IPS-18c (cell line): ENCODE results near the gene PAMR1.

Source experiments
- H3K4me3 ChIP-seq: 2 replicates; pipeline ENCODE4 v1.7.0; 2013; ENCODE audit warnings: low read depth, mild to moderate bottlenecking, low read length, moderate library complexity; ENCODE audit not compliant: insufficient read depth
- H3K9me3 ChIP-seq: one replicate; pipeline ENCODE4 v1.6.1; 2013; ENCODE audit warnings: mild to moderate bottlenecking, low read length, moderate library complexity; ENCODE audit not compliant: control insufficient read depth, insufficient read depth

The PAMR1 gene

GRCh38 chr11:35518766-35519165, 6.7 kb downstream of the PAMR1 start:
- H3K9me3 ChIP-seq: no peaks in the 10 kb centered on the region
- H3K4me3 ChIP-seq: no peak overlapping the region

DNA sequence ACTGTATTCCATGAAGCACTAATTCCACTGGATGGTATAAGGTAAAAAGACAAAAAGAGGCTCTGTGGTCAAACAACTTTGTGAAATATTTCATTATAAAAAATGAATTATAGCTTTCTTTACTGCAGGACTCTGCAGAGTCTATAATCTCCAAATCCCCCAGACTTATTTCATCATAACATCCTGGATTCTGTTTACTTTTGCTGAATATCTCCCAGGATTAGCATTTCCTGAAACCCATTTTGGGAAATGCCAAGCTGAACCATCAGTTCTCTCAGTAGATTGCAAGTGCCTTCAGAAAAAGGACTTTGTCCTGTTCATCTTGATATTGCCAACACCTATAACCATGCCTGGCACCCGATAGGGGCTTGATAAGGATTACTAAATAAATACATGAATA, 7.9 kb downstream of the PAMR1 start:
- no peak overlapping the region for H3K4me3 ChIP-seq
- no peaks in the 10 kb centered on the region for H3K9me3 ChIP-seq

DNA sequence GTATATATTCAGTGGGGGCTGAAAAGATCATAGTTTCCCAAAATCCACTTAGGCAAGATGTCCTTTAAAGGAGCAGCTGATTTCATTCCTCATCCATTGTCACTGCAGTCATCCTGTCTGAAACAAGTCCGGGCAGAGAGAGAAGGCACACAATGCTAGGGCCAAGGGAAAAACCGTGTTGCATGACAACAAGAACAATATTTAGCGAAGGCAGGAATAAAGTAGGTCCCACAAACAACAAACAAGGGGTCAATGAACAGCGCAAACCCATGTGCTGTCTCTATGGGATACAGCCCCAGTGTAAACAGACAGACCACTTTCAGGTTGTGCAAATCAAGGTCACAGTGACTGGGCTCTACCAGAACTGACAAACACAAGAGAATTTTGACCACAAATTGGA, 9.0 kb downstream of the PAMR1 start:
- no peaks in the 10 kb centered on the region for H3K9me3 ChIP-seq

DNA sequence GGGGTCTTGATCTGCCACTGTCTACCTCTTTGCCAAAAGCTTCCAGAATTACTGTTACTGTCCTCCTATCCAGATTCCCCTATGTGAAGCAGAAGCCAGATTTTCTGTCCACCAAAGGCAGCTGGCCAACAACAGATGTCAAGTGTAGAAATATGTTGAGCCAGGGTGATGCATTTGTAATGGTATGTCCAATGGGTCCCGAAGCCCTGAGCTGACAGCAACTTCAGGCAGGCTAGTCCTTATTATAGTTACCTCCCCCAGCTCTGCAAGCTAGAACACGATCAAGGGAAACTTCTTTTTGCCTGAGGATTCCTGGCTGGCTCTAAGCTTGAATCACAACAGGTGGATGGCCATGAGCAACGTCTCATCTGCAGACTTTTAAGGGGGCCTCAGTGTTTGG, 10.2 kb downstream of the PAMR1 start:
- Histone ChIP-seq H3K4me3 (no peak overlapping the region), H3K9me3 (no peaks in the 10 kb centered on the region)

More for the DNA sequence above, 9.0 kb downstream of the PAMR1 start:
- H3K4me3 ChIP-seq: no peak overlapping the region

GRCh38 chr11:35514481-35514880, 10.9 kb downstream of the PAMR1 start:
- H3K4me3 ChIP-seq: no peak overlapping the region
- no peaks in the 10 kb centered on the region for H3K9me3 ChIP-seq

GRCh38 chr11:35511666-35512065, 13.8 kb downstream of the PAMR1 start:
- H3K4me3 ChIP-seq: no peak overlapping the region

GRCh38 chr11:35507688-35508087, 17.7 kb downstream of the PAMR1 start:
- H3K4me3 ChIP-seq: no peak overlapping the region
- no peaks in the 10 kb centered on the region for H3K9me3 ChIP-seq

More at GRCh38 chr11:35511666-35512065, 13.8 kb downstream of the PAMR1 start:
- no peaks in the 10 kb centered on the region for H3K9me3 ChIP-seq

DNA sequence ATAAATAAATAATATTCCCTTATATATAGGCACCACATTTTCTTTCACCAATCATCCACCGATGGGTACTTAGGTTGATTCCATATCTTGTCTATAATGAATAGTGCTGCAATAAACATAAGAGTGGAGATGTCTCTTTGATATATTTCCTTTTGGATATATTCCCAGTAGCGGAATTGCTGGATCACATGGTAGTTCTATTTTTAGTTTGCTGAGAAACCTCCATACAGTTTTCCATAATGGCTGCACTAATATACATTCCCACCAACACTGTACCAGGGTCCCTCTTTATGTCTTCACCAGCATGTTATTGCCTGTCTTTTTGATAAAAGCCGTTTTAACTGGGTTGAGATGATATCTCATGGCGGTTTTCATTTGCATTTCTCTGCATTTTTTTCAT, 23.6 kb downstream of the PAMR1 start:
- H3K9me3 ChIP-seq: peaks cover 3% of the 10 kb centered on the region
- H3K4me3 ChIP-seq: no peak overlapping the region

GRCh38 chr11:35500744-35501143, 24.7 kb downstream of the PAMR1 start:
- Histone ChIP-seq H3K9me3 (peaks cover 3% of the 10 kb centered on the region), H3K4me3 (no peak overlapping the region)

DNA sequence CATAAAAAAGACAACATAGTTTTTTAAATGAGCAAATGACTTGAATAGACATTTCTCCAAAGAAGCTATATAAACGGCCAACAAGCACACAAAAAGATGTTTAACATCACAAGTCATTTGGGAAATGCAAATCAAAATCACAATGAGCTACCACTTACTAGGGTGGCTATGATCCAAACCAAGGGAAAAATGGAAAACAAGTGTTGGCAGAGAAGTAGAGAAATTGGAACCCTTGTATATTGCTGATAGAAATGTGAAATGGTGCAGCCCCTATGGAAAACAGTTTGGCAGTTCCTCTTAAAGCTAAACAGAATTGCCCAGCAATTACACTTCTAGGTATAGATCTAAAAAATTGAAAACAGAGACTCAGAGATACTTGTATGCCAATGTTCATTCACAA, 29.0 kb downstream of the PAMR1 start:
- H3K4me3 ChIP-seq: no peak overlapping the region
- peaks cover 3% of the 10 kb centered on the region for H3K9me3 ChIP-seq

DNA sequence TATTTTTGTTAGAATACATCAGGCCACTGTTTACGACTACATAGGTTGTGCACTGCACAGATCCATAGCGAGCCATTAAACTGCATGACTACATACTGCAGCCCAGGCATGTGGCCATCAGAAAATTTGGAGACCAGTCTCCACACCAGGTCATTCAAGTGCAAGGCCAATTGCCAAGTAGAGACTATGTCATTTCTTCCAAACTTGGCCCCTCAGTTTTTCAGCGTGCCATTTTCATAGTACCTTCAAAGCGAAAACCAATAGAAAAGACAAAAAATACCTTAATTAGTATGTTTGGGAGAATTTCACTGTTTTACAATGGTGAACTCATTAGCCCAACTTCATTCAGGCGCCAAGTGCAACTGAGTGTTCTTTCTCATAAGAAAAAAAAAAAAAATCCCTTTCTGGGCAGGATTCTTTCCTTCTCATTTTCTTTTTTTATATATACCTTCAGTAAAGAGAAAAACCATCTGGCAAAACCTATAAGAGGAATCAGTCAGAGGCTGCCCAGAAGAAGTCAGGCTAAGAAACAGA, 30.4 kb downstream of the PAMR1 start:
- no peak overlapping the region for H3K4me3 ChIP-seq
- peaks cover 3% of the 10 kb centered on the region for H3K9me3 ChIP-seq

- Histone ChIP-seq H3K4me3 (no peak overlapping the region), H3K9me3 (no peaks in the 10 kb centered on the region)
Observed at GRCh38 chr11:35491231-35491871, 34.1 kb downstream of the PAMR1 start.

GRCh38 chr11:35488117-35488516, 37.3 kb downstream of the PAMR1 start:
- Histone ChIP-seq H3K9me3 (no peaks in the 10 kb centered on the region), H3K4me3 (no peak overlapping the region)

DNA sequence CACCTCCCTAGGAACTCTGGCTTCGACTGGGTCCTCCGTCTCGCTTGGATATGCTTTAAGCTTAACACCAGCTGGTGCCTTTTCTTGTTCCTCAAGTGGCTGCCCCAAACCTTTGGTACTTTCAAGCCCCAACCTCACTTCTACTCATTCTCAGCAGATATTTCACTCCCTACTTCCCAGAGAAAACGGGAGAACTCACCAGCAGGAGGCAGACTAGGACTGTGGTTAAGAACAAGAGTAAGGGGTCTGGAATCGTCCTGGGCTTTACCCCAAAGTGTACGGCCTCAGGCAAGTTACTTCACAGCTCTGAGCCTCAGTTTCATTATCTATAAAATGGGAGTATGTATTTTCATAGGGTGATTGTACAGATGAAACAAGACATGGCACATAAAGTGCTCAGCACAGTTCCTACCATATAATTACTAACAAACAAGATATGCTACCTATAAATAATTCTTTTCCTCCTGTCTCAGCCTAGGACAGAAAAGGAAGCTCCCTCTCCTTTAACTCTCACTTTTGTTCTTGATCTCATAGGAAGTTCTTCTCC, 37.8 kb downstream of the PAMR1 start:
- H3K4me3 ChIP-seq: no peak overlapping the region

GRCh38 chr11:35486934-35487333, 38.5 kb downstream of the PAMR1 start:
- no peak overlapping the region for H3K4me3 ChIP-seq
- no peaks in the 10 kb centered on the region for H3K9me3 ChIP-seq

More for the DNA sequence above, 37.8 kb downstream of the PAMR1 start:
- no peaks in the 10 kb centered on the region for H3K9me3 ChIP-seq

DNA sequence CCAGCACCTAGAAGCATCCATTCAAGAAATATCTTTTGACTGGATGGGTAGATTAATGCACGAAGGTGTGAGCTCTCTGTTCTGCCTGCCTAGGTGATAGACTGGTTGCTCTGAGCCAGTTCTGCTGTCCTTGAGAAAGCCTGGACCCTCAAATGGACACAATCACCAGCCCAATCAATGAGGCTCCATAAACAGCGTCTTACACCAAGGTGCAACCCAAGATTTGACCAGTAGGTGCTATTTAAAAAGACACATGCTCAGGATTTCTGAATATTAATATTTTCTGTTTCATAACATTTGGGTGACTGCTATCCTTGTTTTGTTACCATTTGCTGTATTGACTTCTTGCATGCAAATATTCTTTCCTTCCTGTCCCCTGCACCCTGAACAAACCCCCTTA, 39.0 kb downstream of the PAMR1 start:
- Histone ChIP-seq H3K4me3 (no peak overlapping the region), H3K9me3 (no peaks in the 10 kb centered on the region)

GRCh38 chr11:35485656-35486322, 39.6 kb downstream of the PAMR1 start:
- Histone ChIP-seq H3K9me3 (no peaks in the 10 kb centered on the region), H3K4me3 (no peak overlapping the region)

GRCh38 chr11:35484435-35484834, 41.0 kb downstream of the PAMR1 start:
- Histone ChIP-seq H3K4me3 (no peak overlapping the region), H3K9me3 (no peaks in the 10 kb centered on the region)
